Choroid plexus epithelial cell (primary cell): ENCODE measurements around the gene SSBP2.
"Not testable (repeated sequence)": the region's sequence is repeated elsewhere in the genome, so short reads cannot be mapped to it uniquely, and the experiment has no call there.

Source experiments
- DNase-seq: peaks from one replicate; pipeline ENCODE4 v3.0.0-alpha.2; 2010; ENCODE audit warnings: low read depth
- H3K4me3 ChIP-seq: 2 replicates; pipeline ENCODE4 v1.5.1; 2011; ENCODE audit warnings: low read depth, mild to moderate bottlenecking, control low read depth, low read length, moderate library complexity
- TF ChIP-seq, protein P1 (sequence below): conservative IDR thresholded peaks from 2 replicates; pipeline ENCODE4 v1.5.1; 2011; ENCODE audit warnings: low read depth, mild to moderate bottlenecking, control low read depth, inconsistent platforms, low read length, moderate library complexity

Gene SSBP2

DNA sequence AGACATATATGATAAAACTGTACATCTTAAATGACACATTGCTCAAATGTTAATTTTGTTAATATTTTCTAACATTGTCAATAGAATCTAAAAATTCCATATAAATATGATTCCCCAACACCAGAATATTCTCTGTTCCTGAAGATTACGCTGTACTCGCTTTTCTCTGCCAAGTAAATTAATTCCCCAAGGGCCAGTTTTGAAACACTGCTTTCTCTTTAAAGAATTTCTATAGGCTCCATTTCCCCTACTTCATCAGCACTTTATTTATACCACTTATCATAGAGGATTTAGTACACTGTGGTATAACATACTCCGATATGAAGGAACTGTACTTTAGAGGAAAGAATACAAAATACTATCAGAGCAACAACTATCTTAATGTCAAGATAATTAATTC, 255.6 kb downstream of the SSBP2 start:
- H3K4me3 ChIP-seq = no peak overlapping the region
- DNase-seq = no peak
- TF ChIP-seq, protein P1, sequence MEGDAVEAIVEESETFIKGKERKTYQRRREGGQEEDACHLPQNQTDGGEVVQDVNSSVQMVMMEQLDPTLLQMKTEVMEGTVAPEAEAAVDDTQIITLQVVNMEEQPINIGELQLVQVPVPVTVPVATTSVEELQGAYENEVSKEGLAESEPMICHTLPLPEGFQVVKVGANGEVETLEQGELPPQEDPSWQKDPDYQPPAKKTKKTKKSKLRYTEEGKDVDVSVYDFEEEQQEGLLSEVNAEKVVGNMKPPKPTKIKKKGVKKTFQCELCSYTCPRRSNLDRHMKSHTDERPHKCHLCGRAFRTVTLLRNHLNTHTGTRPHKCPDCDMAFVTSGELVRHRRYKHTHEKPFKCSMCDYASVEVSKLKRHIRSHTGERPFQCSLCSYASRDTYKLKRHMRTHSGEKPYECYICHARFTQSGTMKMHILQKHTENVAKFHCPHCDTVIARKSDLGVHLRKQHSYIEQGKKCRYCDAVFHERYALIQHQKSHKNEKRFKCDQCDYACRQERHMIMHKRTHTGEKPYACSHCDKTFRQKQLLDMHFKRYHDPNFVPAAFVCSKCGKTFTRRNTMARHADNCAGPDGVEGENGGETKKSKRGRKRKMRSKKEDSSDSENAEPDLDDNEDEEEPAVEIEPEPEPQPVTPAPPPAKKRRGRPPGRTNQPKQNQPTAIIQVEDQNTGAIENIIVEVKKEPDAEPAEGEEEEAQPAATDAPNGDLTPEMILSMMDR = no peak

DNA sequence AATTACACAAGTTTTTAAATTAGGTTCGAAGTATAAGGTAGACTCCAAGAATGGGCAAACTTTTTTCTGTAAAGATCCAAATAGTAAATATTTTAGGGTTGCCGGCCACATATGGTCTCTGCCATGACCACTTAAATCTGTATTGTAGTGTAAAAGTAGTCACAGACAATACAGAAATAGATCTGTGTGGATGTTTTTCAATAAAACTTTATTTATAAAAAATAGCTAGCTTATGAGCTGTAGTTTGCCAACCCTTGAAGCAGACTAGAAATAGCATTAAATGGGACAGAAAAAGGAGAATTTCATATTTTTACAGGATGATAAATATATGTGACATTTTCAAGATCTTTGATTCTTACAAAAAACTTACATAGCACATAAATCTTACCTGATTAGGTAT, 262.0 kb downstream of the SSBP2 start:
- TF ChIP-seq, protein P1 = no peak
- DNase-seq = no peak
- H3K4me3 ChIP-seq = no peak overlapping the region

DNA sequence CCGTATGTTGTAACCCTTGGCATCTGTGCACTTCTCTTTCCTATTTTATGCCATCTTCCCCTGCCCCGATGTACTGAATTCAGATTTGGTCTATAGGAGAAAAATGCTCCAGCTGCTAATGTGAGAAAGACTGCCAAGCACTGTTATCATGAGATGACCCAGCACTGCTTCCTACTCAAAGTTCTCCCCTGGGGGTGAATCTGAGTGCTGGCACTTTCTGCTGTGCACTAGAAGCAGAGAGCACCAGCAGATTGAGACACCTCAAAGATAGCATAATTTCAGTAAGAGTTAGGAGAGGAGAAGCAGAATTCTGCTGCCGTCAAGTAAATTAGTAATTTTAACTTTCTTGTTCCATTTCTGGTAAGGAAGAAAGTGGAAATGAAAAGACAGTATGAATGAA, 264.2 kb downstream of the SSBP2 start:
- no peak overlapping the region for H3K4me3 ChIP-seq
- TF ChIP-seq, protein P1 = no peak
- peak; percentile 6 for DNase-seq

DNA sequence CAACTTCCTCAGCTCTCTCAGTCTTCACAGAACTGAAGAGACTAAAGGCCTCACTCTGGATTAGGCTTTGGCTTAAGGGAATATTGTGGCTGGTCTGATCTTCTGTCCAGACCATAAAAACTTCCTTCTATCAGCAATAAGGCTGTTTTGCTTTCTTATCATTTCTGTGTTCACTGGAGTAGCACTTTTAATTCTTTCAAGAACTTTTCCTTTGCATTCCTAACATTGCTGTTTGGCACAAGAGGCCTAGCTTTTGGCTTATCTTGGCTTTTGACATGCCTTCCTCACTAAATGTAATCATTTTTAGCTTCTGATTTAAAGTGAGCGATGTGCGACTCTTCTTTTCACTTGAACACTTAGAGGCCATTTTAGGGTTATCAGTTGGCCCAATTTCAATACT, 268.3 kb downstream of the SSBP2 start:
- TF ChIP-seq, protein P1 = no peak

DNA sequence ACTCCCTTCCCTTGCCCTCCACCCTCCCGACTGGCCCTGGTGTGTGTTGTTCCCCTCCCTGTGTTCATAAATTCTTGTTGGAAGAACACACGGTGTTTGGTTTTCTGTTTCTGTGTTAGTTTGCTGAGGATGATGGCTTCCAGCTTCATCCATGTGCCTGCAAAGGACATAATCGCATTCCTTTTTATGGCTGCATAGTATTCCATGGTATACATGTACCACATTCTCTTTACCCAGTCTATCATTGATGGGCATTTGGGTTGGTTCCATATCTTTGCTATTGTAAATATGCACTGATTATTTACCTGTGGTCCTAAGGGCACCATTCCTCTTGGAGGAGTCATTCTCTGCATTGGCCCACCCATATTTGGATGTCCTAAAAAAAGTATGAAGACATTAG, 277.5 kb downstream of the SSBP2 start:
- H3K4me3 ChIP-seq, DNase-seq: not testable (repeated sequence)

More for the DNA sequence above, 268.3 kb downstream of the SSBP2 start:
- H3K4me3 ChIP-seq = no peak overlapping the region
- peak; percentile 26 for DNase-seq

DNA sequence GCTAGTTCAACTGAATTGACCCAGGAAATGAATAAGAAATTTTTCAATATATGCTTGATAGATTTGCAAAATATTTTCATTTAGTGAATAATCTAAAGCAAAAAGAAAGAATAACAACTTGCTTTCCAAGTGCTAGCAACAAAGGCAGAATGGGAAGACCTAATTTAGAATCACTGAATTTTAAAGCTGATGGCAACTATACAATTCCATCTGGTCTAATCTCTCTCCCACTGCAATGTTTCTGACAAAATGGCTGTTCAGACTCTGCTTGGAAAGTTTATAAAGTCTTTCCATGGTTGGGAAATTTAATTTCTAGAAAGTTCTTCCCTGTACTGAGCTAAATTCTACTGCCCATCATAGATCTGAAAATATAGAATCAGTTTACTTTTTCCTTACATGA, 281.2 kb downstream of the SSBP2 start:
- TF ChIP-seq, protein P1 = no peak
- no peak for DNase-seq
- no peak overlapping the region for H3K4me3 ChIP-seq

DNA sequence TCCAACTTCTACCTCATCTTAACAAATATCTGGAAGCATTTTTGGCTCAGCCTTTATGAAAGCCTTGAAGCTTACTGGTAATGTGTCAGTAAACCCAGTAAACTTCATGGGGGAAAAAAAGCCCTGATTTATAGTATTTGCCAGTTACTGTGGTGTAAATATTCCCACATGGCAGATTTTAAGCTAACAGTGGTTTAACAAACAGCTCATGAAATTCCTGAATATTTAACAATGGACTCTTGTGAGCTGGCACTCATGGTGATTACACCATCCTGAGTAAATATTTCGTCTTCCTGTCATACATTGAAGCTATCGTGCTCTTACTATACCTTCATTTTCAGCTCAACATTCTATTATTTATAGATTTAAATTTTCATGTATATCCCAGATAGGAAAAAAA, 300.0 kb downstream of the SSBP2 start:
- no peak overlapping the region for H3K4me3 ChIP-seq
- TF ChIP-seq, protein P1 = no peak
- peak; percentile 12 for DNase-seq

DNA sequence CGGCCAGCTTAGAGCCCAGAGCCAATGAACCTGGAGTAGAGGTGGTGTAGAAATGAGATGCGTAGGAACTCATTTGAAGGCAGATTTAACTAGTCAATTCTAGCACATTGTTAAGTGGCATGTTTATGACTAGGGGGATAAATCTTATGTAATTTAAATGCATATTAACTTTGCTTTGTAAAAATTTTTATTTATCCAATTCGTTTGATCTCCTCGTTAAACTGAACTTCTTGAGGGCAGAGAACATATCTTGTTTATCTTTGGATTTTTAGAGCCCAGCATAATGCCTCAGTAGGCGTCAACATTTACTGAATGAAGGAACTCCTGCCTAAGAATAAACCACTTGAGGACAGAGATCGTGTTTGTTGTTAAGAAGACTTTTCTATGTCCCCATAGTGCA, 315.9 kb downstream of the SSBP2 start:
- DNase-seq = no peak
- TF ChIP-seq, protein P1 = no peak
- H3K4me3 ChIP-seq = no peak overlapping the region
